ENCODE results near the gene HCAR2.
"Not testable (repeated sequence)": the region's sequence is repeated elsewhere in the genome, so short reads cannot be mapped to it uniquely, and the experiment has no call there.

The HCAR2 gene

DNA sequence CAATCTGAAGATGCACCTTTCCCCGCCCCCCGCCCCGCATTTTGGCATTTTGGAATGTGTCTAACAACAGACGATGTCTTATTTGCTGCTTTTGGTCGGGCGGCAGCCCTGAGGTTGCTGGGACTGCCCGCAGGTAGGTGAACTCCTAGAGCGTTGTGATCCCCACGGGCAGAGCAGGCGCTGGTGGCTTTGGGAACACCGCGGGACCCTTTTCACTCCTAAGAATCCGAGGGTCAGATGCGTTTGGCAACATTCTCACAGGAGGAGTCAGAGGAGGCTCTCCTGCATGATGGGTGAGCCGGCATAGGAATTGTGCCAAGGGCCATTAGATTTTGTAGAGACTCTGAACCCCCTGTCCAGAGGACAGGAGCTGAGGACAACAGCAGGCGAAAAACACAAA is 41.9 kb downstream of the HCAR2 start:
- DNase-seq: no peak

DNA sequence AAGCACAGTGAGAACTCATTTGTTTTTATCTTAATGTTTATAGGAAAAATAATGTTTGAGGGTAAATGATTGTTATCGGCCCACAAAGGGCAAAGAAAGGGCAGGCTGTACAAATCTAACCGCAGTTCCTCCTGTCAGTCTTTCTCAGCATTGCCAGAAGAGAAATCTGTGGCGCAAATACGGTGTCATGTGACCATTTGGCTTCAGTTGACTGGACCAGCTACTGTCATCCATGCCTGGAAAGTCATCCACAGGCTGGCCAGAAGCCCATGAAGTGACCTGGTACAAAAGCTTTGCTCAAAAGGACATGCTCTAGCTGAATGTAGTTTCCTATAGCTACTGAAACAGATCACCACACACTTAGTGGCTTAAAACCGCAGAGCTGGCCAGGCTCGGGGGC is 43.6 kb downstream of the HCAR2 start:
- no peak for DNase-seq

DNA sequence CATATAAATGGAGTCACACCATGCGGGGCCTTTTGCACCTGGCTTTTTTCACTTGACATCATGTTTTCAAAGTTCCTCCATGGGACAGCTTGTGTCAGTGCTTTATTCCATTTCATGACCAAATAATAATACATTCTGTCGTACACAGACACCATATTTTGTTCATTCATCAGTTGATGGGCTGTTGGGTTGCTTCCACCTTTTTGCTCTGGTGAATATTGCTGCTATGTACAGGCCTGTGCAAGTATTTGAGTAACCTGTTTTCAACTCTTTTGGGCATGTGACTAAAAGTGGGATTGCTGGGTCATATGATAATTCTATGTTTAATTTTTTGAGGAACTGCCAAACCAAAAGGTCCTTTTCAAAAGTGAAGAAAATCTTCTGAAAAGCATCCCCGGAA is 46.9 kb downstream of the HCAR2 start:
- no peak for DNase-seq

DNA sequence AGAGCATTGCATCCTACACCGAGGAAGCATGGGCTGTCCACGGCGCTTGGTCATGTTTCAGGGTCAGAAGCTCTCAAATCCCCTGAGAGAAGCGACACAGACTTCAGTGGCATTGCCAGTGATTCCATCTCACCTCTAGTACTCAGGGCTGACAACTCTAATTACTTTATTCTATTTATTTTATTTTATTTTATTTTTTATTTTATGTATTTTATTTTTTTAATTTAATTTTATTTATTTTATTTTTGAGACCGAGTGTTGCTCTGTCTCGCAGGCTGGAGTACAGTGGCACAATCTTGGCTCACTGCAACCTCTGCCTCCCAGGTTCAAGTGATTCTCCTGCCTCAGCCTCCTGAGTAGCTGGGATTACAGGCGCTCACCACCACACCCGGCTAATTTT is 49.9 kb downstream of the HCAR2 start:
- not testable (repeated sequence) for DNase-seq

GRCh38 chr12:122651520-122652224 is 51.5 kb downstream of the HCAR2 start:
- no peak for DNase-seq
